ENCODE data around the gene JUNB.

JUNB gene

GRCh38 chr19:12786141-12786870 is 5.0 kb upstream of the JUNB start:
- H3K4me3 ChIP-seq (ENCODE audit: low read depth, low read length) = no peak overlapping the region
- TF ChIP-seq, protein P1, sequence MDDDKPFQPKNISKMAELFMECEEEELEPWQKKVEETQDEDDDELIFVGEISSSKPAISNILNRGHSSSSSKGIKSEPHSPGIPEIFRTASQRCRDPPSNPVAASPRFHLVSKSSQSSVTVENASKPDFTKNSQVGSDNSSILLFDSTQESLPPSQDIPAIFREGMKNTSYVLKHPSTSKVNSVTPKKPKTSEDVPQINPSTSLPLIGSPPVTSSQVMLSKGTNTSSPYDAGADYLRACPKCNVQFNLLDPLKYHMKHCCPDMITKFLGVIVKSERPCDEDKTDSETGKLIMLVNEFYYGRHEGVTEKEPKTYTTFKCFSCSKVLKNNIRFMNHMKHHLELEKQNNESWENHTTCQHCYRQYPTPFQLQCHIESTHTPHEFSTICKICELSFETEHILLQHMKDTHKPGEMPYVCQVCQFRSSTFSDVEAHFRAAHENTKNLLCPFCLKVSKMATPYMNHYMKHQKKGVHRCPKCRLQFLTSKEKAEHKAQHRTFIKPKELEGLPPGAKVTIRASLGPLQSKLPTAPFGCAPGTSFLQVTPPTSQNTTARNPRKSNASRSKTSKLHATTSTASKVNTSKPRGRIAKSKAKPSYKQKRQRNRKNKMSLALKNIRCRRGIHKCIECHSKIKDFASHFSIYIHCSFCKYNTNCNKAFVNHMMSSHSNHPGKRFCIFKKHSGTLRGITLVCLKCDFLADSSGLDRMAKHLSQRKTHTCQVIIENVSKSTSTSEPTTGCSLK (tag by site-specific recombination; IDR thresholded peaks at IDR 0.05) = no peak
- TF ChIP-seq, protein P2, sequence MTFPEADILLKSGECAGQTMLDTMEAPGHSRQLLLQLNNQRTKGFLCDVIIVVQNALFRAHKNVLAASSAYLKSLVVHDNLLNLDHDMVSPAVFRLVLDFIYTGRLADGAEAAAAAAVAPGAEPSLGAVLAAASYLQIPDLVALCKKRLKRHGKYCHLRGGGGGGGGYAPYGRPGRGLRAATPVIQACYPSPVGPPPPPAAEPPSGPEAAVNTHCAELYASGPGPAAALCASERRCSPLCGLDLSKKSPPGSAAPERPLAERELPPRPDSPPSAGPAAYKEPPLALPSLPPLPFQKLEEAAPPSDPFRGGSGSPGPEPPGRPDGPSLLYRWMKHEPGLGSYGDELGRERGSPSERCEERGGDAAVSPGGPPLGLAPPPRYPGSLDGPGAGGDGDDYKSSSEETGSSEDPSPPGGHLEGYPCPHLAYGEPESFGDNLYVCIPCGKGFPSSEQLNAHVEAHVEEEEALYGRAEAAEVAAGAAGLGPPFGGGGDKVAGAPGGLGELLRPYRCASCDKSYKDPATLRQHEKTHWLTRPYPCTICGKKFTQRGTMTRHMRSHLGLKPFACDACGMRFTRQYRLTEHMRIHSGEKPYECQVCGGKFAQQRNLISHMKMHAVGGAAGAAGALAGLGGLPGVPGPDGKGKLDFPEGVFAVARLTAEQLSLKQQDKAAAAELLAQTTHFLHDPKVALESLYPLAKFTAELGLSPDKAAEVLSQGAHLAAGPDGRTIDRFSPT (tag by site-specific recombination; IDR thresholded peaks at IDR 0.05) = peak; percentile 52; the same call in 1 of the 2 replicates
- TF ChIP-seq ZBTB8A (tag by site-specific recombination; IDR thresholded peaks at IDR 0.05) = no peak
- no peak overlapping the region for H3K27ac ChIP-seq (ENCODE audit: extremely low read depth, low read depth, low read length)
- ChIA-PET CTCF (interaction anchor here (3.3 to 3.4 kb wide), 2 partner anchors 9 to 26 kb away, joined by 11 to 20 read pairs; no protein-coding TSS in a partner anchor), POLR2A (interaction anchor here (1.1 to 1.7 kb wide), 2 partner anchors 52 to 108 kb away, joined by 4 read pairs; partner anchors contain the start of gene TRIR)
- H3K36me3 ChIP-seq (ENCODE audit: control insufficient read depth in 2 of 2, insufficient read depth in 1 of 2, low read length in 2 of 2) = no peaks in the 10 kb centered on the region
- H3K9me3 ChIP-seq (ENCODE audit: control insufficient read depth, insufficient read depth, low read depth, low read length) = no peaks in the 10 kb centered on the region
- H3K4me1 ChIP-seq (ENCODE audit: control insufficient read depth, insufficient read depth, low read length) = peaks cover 19% of the 10 kb centered on the region

DNA sequence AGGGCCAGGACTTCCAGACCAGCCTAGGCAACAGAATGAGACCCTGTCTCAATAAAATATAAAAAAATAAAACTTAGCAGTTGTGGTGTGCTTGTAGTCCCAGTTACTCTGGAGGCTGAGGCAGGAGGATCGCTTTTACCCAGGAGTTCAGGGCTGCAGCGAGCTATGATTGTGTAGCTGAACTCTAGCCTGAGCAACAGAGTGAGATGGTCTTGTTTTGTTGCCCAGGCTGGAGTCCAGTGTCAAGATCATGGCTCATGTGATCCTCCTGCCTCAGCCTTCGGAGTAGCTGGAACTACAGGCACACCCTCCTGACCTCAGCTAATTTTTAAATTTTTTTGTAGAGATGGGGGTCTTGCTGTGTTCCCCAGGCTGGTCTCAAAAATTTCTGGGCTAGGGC is 4.3 kb upstream of the JUNB start:
- no peak for TF ChIP-seq ZNF416 (tag by site-specific recombination; IDR thresholded peaks at IDR 0.05)
- POLR2A ChIA-PET = interaction anchor here (1.1 to 1.7 kb wide), 2 partner anchors 53 to 109 kb away, joined by 4 read pairs; partner anchors contain the start of gene TRIR
- CTCF ChIA-PET = interaction anchor here (0.6 to 3.4 kb wide), 5 partner anchors 9 to 191 kb away, joined by 3 to 20 read pairs (median 4); no protein-coding TSS in a partner anchor
- H3K27ac ChIP-seq (ENCODE audit: extremely low read depth, low read depth, low read length) = no peak overlapping the region
- no peak overlapping the region for H3K4me3 ChIP-seq (ENCODE audit: low read depth, low read length)
- no peaks in the 10 kb centered on the region for H3K9me3 ChIP-seq (ENCODE audit: control insufficient read depth, insufficient read depth, low read depth, low read length)
- peaks cover 19% of the 10 kb centered on the region for H3K4me1 ChIP-seq (ENCODE audit: control insufficient read depth, insufficient read depth, low read length)
- H3K36me3 ChIP-seq (ENCODE audit: control insufficient read depth in 2 of 2, insufficient read depth in 1 of 2, low read length in 2 of 2) = no peaks in the 10 kb centered on the region

GRCh38 chr19:12787458-12787857 is 3.8 kb upstream of the JUNB start:
- no peak overlapping the region for H3K4me3 ChIP-seq (ENCODE audit: low read depth, low read length)
- H3K36me3 ChIP-seq (ENCODE audit: control insufficient read depth in 2 of 2, insufficient read depth in 1 of 2, low read length in 2 of 2) = no peaks in the 10 kb centered on the region
- no peak for TF ChIP-seq ZNF544 (tag by site-specific recombination; IDR thresholded peaks at IDR 0.05)
- TF ChIP-seq ZNF514 (tag by site-specific recombination; IDR thresholded peaks at IDR 0.05) = no peak
- TF ChIP-seq, protein P3, sequence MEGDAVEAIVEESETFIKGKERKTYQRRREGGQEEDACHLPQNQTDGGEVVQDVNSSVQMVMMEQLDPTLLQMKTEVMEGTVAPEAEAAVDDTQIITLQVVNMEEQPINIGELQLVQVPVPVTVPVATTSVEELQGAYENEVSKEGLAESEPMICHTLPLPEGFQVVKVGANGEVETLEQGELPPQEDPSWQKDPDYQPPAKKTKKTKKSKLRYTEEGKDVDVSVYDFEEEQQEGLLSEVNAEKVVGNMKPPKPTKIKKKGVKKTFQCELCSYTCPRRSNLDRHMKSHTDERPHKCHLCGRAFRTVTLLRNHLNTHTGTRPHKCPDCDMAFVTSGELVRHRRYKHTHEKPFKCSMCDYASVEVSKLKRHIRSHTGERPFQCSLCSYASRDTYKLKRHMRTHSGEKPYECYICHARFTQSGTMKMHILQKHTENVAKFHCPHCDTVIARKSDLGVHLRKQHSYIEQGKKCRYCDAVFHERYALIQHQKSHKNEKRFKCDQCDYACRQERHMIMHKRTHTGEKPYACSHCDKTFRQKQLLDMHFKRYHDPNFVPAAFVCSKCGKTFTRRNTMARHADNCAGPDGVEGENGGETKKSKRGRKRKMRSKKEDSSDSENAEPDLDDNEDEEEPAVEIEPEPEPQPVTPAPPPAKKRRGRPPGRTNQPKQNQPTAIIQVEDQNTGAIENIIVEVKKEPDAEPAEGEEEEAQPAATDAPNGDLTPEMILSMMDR (tag by site-specific recombination; IDR thresholded peaks at IDR 0.05) = no peak
- peak; percentile 26; the same call in 1 of the 2 replicates for TF ChIP-seq KLF1 (tag by site-specific recombination; IDR thresholded peaks at IDR 0.05)
- TF ChIP-seq GLIS1 (tag by site-specific recombination; IDR thresholded peaks at IDR 0.05) = peak; percentile 76
- H3K27ac ChIP-seq (ENCODE audit: extremely low read depth, low read depth, low read length) = no peak overlapping the region
- ChIA-PET CTCF (interaction anchor here (0.6 to 3.4 kb wide), 5 partner anchors 9 to 190 kb away, joined by 3 to 20 read pairs (median 4); no protein-coding TSS in a partner anchor), POLR2A (interaction anchor here (1.0 to 1.7 kb wide), 2 partner anchors 10 to 53 kb away, joined by 4 to 7 read pairs; partner anchors contain the start of gene TRIR)
- H3K9me3 ChIP-seq (ENCODE audit: control insufficient read depth, insufficient read depth, low read depth, low read length) = no peaks in the 10 kb centered on the region
- peaks cover 19% of the 10 kb centered on the region for H3K4me1 ChIP-seq (ENCODE audit: control insufficient read depth, insufficient read depth, low read length)

Data from HEK293 (cell line).